Cortex of kidney (tissue), 1 donor: Measurements from ENCODE around the gene CCDC54.

ENCODE experiments used
- DNase-seq: peaks from one replicate; lab custom pipeline; 2025; lab: John Stamatoyannopoulos, UW

Gene CCDC54

DNA sequence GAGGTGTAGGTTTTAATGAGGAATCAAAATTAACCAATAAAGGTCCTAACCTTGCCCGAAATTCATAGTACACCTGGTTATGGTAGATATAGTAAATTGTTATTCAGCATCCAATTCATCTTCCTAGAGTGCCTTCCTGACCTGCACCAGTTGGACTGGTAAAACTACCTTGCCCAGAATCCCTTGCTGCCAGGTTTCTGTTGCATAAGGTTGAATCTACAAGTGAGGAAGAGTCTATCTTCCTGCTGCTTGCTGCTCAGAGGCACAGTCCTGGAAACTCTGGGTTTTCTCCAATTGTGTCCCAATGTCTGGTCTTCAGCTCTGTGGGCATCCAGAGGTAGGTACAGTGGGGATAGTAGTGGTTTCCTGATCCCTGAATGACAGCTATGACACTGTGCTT lies 17.3 kb downstream of the CCDC54 start:
- DNase-seq: no peak

DNA sequence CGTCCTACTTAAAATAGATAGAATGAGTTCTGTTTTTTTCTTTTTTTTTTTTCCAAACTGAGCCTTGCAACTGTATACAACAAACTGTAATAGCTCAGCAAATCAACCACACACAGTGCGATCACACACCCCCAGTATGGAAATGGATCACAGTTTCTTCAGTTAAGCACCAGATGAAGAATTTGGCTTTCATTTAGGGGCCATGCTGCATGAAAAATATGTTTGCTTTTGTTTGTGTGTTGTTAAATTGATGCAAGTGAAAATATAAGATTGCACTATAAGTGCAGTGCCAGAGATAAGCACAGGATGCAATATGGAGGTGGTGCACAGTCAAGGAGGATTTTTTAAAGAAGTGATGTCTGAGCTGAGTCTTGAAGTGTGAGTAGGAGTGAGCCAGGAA lies 17.8 kb downstream of the CCDC54 start:
- DNase-seq: no peak

DNA sequence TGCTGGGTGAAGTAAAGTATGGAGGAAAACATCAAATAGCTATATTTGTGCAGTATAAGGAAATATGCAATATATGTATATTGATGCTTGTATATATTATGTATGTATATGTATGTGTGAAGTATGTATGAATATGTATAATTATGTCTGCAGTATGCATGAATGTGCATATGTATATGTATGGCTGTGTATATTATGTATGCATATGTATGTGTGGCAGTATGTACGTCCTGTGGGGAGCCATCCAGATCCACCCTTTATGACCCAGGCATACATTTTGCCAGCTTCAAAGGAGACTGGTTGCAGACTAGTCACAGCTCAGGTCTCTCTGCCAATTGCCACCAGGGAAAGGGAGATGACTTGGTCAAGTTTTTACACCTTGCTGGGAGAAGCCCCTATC lies 24.1 kb downstream of the CCDC54 start:
- DNase-seq: no peak

DNA sequence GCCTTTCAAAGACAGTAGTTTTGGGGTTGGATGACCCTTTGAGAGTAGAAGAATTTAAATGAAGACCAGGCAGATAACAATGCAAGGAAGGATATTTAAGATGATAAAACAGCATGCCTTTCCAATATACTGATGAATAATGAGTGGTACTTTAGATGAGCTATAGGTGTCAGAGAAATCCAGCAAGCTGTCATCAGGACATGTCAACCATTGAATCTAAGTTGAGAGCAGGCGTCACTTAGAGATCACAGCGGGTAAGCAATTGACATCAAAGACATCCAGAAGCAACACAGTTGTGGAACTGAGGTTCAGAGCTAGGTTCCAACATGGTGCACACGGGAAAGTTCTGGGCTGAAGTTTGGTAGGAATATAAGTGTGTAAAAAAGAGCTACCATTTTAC lies 25.0 kb downstream of the CCDC54 start:
- no peak for DNase-seq

DNA sequence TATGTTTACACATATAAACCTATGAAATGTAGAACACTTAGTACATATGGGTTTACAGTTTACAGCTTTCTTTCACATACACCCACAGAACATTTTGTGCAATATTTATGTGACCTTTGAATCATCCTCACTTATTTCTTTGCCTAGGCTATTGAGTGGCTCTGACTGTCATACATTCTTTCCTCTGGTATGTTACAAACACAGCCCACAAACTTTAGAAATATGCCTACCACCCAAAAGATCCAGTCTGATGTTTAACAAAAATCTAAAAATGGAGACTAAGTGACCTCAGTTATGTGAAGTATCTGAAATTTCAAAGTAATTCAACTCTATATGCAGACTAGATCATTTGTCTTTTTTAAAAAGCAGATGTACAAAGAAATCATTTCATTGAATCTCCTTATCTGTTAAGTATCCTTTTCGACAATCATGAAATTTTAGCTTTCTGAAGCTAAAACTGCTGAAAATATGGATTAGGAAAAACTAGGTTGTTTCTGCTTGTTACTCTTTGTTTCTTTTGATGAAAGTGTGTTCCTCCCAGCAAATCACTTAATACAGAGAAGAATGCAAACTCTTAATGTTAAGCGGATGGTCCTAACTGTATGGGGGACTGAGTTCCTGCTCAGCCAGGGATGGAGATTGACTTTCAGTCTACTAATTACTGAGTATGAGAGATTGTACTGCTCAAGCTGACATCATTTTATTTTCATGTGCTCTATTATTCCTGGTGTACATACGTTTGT lies 27.7 kb downstream of the CCDC54 start:
- DNase-seq: no peak

DNA sequence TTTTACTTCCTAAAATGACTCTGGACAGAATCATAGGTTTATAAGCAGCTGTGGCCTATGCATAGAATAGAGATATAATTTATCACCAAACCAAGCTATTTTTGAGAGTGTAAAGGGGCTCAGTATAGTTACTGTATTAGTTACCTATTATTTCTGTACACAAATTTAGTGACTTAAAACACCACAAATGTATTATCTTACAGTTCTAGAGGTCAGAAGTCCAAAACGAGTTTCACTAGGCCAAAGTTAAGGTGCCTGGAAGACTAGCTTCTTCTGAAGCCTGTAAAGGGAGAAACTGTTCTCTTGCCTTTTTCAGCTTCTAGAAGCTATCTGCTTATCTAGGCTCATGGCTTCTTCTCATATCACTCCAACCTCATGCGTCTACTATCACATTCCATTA lies 30.1 kb downstream of the CCDC54 start:
- DNase-seq: no peak

DNA sequence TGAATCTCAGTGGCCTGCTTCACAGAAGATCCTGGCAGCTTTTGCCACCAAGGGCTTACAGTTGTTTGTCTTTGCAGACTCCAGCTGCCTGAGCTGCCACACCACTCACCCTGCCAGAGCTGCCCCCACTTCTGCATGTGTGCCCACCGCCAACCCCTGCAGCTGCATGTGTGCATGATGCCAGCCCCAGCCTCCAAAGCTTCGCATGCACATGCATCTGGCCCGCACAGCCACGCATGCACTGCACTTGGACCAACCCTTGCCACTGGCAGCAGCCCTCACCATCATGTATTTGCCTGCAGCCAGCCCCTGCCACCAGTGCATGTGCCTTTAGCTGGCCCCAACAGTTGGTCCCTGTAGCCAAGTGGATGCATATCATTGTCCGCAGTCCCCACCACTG lies 31.3 kb downstream of the CCDC54 start:
- no peak for DNase-seq

DNA sequence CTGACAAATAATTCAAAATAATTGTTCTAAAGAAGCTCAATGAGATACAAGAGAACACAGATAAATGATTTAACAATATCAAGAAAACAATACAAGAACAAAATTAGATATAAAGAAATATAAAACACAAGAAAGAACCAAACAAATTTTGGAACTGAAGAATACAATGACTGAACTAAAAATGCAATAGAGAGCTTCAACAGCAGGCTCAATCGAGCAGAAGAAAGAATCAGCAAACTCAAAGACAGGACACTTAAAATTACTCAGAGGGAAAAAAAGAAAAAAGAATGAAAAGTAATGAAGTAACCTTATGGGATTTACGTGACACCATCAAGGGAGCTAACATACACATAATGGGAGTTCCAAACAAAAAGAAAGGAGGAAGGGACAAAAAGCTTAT lies 32.1 kb downstream of the CCDC54 start:
- no peak for DNase-seq

DNA sequence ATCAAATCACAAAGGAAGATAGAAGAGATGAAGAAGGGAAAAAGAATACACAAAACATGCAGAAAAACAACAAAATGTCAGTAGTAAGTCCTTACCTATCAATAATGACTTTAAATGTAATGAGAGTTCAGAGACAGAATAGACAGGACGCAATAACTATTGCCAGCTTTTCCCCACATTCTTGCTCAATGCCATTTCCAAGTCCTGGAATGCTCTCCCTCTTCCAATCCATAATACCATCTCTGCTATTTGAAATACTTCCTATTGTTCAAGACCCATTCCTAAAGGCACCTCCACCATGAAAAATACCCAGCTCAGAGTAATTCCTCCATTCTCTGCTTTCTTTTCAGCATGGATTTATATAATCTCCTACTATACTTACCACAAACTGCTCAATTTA lies 33.4 kb downstream of the CCDC54 start:
- DNase-seq: no peak

DNA sequence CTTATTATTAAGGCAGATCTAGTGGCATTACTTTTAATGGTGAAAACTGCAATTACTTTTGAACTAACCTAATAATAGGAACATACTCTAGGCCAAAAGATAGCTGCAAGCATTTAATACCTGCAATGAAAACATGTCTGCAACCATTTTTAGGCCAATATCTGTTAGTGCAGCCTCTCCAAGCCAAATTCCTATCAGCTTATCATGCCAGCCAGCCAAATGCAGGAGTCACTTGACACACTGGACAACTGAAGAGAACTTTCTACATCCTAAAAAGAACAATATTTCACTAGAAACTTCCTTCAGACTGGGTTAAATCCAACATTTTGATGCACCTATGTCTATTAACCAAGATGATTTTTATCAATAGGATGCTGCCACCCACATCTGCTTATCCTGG lies 33.8 kb downstream of the CCDC54 start:
- no peak for DNase-seq

DNA sequence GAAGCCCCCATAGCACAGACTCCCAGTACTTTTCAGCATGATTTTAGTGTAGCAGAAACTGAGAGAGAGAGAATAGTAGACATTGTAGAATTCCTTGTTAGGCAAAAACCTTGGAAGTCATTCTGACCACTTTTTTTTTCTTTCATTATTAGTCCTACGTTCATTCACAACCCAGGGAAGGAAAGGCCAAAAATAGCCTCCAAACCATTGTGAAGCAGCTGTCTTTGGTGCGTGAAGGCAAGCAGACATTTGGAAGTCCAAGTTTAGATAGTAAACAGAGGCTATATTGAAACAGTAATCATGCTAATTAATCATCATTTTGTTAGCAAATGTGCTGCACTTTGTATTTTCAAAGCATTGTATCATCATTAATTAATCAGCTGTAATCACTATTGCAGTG lies 34.5 kb downstream of the CCDC54 start:
- DNase-seq: no peak

DNA sequence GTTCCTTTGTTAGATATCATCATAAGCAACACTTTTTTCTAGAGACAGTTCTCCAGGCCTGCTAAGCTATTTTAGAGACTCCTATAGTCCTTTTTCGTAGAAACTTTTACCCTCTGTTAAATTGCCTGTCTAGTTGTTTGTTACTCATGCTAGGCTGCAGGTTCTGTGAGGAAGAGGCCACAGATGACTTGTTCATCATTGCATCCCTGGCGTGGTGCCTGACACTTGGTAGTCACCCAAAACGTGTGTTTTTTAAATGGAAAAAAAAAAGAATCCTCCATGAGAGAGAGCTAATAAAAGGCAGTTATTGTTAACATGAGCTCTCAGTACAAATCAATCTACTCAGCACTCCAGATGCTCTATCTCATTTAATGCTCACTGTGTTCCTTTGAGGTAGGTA lies 35.1 kb downstream of the CCDC54 start:
- no peak for DNase-seq

DNA sequence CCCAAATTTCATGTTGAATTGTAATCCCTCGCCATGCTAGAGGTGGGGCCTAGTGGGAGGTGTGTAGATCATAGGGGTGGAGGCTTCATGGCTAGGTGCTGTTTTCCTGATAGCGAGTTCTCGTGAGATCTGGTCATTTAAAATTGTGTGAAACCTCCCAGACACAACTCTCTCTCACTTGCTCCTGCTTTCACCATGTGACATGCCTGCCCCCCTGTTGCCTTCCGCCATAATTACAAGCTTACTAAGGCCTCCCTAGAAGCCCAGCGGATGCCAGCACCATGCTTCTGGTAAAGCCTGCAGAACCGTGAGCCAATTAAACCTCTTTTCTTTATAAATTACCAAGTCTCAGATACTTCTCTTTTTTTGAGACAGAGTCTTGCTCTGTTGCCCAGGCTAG lies 36.0 kb downstream of the CCDC54 start:
- no peak for DNase-seq

DNA sequence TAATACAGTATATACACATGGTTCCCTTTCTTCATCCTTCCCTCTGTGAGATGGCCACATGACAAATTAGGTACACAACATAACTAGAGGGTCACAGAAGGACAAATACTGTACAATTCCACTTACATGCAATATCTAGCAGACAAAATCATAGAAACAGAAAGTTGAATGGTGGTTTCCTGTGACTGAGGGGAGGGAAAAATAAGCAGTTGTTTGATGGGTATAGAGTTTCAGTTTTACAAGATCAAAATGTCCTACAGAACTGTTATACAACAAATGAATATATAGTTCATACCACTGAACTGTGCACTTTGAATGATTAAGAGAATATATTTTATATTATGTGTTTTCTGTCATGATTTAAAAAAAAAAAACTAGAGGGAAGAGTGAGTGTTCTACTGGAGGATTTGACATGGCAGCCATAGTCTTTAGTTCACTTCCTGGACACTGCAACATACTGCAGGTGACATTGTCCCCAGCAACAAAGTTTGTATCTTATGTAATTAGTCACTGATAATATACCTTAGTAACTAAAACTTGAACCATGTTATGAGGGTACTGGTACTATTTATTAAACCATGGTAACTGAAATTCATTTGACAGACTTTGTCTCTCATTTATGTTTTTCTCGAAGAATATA lies 37.2 kb downstream of the CCDC54 start:
- DNase-seq: no peak

DNA sequence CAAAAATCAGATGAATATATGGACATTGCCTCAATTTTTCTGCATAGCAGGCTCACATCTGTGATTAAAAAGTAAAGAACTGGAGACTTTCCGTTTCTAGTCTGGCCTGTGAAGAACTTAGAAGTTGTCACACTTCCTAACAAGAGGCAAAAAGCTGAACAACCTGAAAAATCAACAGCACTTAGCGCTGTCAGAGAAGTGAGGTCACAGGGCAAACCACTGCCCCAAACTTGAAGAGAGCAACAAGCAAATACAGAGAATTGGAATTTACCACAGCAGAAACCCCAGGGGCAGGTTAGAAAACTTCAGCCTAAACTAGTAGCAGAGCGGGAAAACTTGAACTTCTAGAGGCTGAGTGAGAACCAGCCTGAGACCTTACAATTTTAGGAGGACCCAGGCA lies 38.9 kb downstream of the CCDC54 start:
- DNase-seq: no peak

DNA sequence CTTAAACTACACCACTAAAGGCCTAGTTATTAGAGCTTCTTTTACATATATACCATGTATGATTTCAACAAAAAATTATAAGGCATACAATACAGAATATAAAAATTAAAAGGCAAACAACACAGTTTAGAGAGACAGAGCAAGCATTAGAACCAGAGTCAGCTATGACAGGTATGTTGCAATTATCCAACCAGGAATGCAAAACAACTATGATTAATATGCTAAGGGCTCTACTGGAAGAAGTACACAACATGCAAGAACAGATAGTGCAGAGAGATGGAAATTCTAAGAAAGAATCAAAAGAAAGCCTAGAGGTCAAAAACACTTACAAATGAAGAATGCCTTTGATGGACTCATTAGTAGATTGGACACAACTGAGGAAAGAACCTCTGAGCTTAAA lies 39.6 kb downstream of the CCDC54 start:
- no peak for DNase-seq

DNA sequence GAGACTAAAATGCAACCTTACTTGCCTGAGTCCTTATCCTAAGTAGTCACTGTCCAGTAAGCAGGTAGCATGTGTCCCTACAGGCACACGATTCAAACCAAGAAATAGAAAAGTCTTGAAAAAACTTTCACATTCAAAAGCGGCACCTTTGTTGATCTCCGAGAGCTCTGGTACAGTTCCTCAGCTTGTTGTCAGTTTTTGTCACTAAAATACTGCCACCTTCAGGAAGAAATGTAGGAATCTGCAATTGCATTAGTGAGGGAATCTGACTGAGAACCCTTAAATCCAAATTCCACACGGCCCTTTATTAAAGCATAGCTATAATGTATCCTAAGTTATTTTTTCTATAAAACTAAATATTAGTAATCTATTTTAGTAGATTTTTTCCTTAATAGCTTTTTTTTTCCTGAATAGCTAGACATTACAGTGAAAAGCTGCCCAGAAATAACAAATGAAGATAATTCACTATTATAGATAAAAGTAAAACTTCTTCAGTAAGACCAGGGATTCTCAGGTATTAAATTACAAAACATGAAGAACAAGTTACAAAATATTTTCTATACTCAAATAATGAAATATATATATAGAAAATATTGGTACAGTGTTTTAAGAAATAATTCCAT lies 44.0 kb downstream of the CCDC54 start:
- DNase-seq: no peak

DNA sequence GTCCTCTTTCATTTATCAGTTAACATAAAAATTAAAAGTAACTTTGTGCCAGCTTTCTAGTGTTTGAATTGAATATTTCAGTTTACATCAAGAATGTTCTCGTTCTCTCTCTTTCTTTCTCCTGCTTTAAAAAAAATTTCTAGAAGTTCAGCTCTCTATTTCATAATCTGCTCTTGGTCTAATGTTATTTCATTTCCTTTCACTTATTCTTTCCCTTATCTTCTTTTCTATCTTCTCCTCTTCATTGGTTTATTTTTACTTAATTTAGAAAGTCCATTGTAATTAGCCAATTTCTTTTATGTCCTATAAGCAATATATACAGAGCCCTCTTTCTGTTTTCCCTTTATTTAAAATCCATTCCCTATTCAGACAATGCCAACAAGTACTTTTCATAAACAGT lies 44.6 kb downstream of the CCDC54 start:
- no peak for DNase-seq

DNA sequence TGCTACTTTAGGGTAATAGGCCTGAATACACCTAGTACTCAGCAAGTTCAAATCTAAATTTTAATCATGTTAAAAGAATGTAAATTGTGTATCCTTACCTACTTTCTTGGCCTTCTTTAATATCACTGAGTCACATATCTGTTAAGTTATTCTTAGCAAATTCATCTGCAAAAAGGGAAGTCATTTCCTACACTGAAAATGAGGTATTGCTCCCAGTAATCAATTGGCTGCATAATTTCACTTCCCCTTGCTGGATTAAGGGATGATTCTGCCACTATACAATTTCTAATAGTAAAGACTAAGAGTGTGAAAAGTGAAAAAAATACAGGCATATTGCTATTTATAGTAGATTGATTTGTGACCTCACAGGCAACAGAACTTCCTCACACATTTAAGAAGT lies 47.8 kb downstream of the CCDC54 start:
- no peak for DNase-seq

DNA sequence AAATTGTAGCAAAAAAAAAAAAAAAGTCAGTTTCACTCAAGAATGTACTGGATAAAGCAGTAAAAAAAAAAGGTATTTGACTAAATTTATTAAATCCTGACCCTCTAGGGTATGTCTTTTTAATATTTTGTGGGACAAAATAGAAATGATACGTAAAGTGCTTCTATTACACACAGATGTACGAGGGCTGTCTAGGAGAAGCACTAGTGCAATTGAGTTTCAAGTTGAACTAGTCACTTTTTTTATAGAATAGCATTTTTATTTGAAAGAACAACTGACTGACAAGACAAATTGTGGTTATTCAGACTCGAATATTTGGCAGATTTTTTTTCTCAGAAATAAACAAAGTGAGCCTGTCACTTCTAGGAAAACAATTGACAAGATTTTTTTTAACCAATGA lies 49.0 kb downstream of the CCDC54 start:
- no peak for DNase-seq
